GM12878 (cell line): ENCODE measurements around the gene DNAAF2. TPM values are rescaled to one million over a fixed set of nuclear protein-coding genes. Genes with fewer than 3 reads are reported as not detected.

ENCODE experiments used
- ATF2 ChIP-seq: IDR thresholded peaks from 2 replicates; pipeline ENCODE4 v1.6.1; 2012; ENCODE audit warnings: low read length, inconsistent platforms
- CHD2 ChIP-seq: IDR thresholded peaks from 2 replicates; pipeline ENCODE4 v1.6.1; 2011; ENCODE audit warnings: low read depth, low read length, improper control_type of control experiment, borderline replicate concordance
- CREM ChIP-seq: IDR thresholded peaks from 2 replicates; pipeline ENCODE4 v1.6.1; 2014; ENCODE audit warnings: antibody characterized with exemption, low read depth
- FOXM1 ChIP-seq: IDR thresholded peaks from 2 replicates; pipeline ENCODE4 v1.6.1; 2012; ENCODE audit warnings: low read depth, mild to moderate bottlenecking, inconsistent platforms, low read length, moderate library complexity
- KLF5 ChIP-seq: fragments of 450-650 bp; IDR thresholded peaks from 2 replicates; pipeline ENCODE4 v1.6.1; 2014; ENCODE audit warnings: mild to moderate bottlenecking; ENCODE audit not compliant: partially characterized antibody
- MXI1 ChIP-seq: fragments of 150-350 bp; IDR thresholded peaks from 2 replicates; pipeline ENCODE4 v1.6.1; 2011; ENCODE audit warnings: low read depth, mild to moderate bottlenecking, inconsistent platforms, low read length, improper control_type of control experiment
- NKRF ChIP-seq: fragments of 450-650 bp; conservative IDR thresholded peaks from 2 replicates; pipeline ENCODE4 v1.6.1; 2017; ENCODE audit warnings: mild to moderate bottlenecking, moderate library complexity
- POU2F2 ChIP-seq: IDR thresholded peaks from 3 replicates; pipeline ENCODE4 v1.6.1; 2011; ENCODE audit warnings: low read depth, mild to moderate bottlenecking, low read length, borderline replicate concordance
- RB1 ChIP-seq: fragments of 450-650 bp; formaldehyde crosslinking; IDR thresholded peaks from 2 replicates; pipeline ENCODE4 v1.6.1; 2017; ENCODE audit warnings: mild to moderate bottlenecking, borderline replicate concordance
- RELA ChIP-seq: fragments of 450-650 bp; IDR thresholded peaks from 2 replicates; pipeline ENCODE4 v1.8.0; 2014; ENCODE audit warnings: borderline replicate concordance; ENCODE audit not compliant: partially characterized antibody
- RELB ChIP-seq: fragments of 450-650 bp; IDR thresholded peaks from 2 replicates; pipeline ENCODE4 v1.6.1; 2017; ENCODE audit warnings: low read depth, mild to moderate bottlenecking, moderate library complexity
- REST ChIP-seq: IDR thresholded peaks from 2 replicates; pipeline ENCODE4 v1.6.1; 2012; ENCODE audit warnings: mild to moderate bottlenecking, low read depth, low read length
- ZNF687 ChIP-seq: fragments of 450-650 bp; IDR thresholded peaks from 2 replicates; pipeline ENCODE4 v1.6.1; 2017; ENCODE audit warnings: mild to moderate bottlenecking, moderate library complexity
- polyA plus RNA-seq, 11 experiments: library from polyadenylated mRNA; depleted of rRNA in 4 of 11; unstranded in 6 of 11; stranded (reverse) in 5 of 11; fragments of >200 nt; fragmentation: Nextera tagmentation in 4 of 11; fragmentation: Illumina TruSeq in 1 of 11; extraction: Ambion mirVana in 4 of 11; extraction: Trizol in 1 of 11; gene quantifications; 1 replicate in 1 of 11; 2 replicates in 10 of 11; pipeline versions ENCODE4 v1.2.1 to v1.2.3, GENCODE V29; 2011 to 2016; ENCODE audit warnings: inconsistent platforms in 2 of 11, missing spikeins in 2 of 11, low read depth in 1 of 11
- total RNA-seq, 4 experiments: library from RNA; depleted of rRNA in 3 of 4; stranded (reverse); fragments of >200 nt in 3 of 4; fragmentation: Illumina TruSeq in 1 of 4; extraction: Trizol in 1 of 4; gene quantifications; 2 replicates each; pipeline versions ENCODE4 v1.2.1 to v1.2.3, GENCODE V29; 2013 to 2021

DNAAF2 gene
- total and polyA plus RNA-seq, 10 of the 15 experiments (the other 5 are each of a cell fraction or from before 2014, with no cell fraction given) = 5.7 to 24.7 (median 10.8) TPM

GRCh38 chr14:49585803-49586672 is 49.0 kb downstream of the DNAAF2 start, which contains the start of gene RPS29 (continued):
- 0 out of 2 replicates have a peak, but pooled peaks have one; percentile 13 for TF ChIP-seq CHD2
- peak; percentile 85 for TF ChIP-seq ZNF687
- TF ChIP-seq ATF2 = peak; percentile 89
- TF ChIP-seq RELB = peak; percentile 73; the same call in 1 of the 2 replicates
- TF ChIP-seq RELA = peak; percentile 67
- TF ChIP-seq MXI1 = peak; percentile 35
- peak; percentile 96 for TF ChIP-seq CREM
- TF ChIP-seq RB1 = peak; percentile 38; the same call in 1 of the 2 replicates
- 0 out of 2 replicates have a peak, but pooled peaks have one; percentile 14 for TF ChIP-seq REST
- peak; percentile 57; the same call in 1 of the 3 replicates for TF ChIP-seq POU2F2
- peak; percentile 89 for TF ChIP-seq NKRF
- TF ChIP-seq FOXM1 = peak; percentile 11; the same call in 1 of the 2 replicates
- peak; percentile 81 for TF ChIP-seq KLF5
